Stimulated activated CD8-positive, alpha-beta memory T cell treated with anti-CD3 and anti-CD28 coated beads, Interleukin-12 subunit alpha, Interleukin-12 subunit beta, amount 100 ng/mL, for 24 hours (primary cell): ENCODE data around the gene PHLDA1.

Source experiments
- DNase-seq: peaks from one replicate; pipeline ENCODE4 v3.0.0-alpha.2; 2020; ENCODE audit errors: extremely low read depth

PHLDA1 gene

GRCh38 chr12:76031414-76032042 is at the start of gene PHLDA1:
TSS of gene PHLDA1 (minus strand) at chr12:76031776.
- peak; percentile 87 for DNase-seq

- no peak for DNase-seq
Observed at GRCh38 chr12:76080729-76081415, 49.3 kb upstream of the PHLDA1 start.

- DNase-seq = no peak
Observed at GRCh38 chr12:76080017-76080728, 48.6 kb upstream of the PHLDA1 start.

GRCh38 chr12:76078748-76079147 is 47.2 kb upstream of the PHLDA1 start:
- DNase-seq = no peak

DNA sequence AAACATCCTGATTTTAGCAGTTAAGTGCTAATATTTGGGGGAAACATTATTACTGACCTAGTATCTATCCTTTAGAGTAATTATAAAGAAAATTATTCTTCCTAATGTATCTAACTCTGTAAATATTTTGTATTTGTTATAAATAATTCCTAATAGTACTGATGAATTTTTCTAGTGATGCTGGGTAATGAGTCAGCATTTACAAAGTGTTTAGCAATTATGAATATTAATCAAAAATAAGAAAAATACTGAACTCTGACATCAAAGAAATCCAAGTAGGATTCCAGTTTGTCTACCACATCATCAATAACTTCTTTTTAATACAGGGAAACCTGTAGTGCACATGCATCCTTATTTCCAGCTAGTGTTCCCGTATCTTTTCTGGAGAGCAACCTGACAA is 43.9 kb upstream of the PHLDA1 start:
- DNase-seq = no peak

DNA sequence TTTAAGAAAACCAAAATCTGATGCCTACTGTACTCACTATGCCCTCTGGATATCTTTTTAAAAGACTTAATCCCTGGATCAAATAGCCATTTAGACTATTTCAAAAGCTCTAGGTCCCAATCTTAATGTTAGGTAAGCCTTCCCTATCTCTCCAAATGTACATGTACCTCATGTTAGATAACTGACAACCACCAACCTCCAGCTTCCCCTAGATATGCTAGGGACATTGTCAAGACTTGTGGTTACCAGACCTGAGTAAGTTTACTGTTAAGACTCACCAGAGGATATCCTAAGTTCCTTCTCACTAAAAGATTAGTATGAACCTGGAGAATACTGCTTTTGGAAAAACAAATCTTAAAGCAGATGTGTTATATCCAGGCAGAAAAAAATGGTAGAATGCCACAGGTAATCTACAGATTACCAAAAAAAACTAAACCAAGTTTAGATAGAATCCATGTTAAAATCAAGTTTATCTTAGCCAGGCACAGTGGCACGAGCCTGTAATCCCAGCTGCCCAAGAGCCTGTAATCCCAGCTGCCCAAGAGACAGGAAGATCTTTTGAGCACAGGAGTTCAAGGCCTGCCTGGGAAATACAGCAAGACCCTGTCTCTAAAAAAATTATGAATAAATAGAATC is 43.2 kb upstream of the PHLDA1 start:
- DNase-seq = no peak

GRCh38 chr12:76073561-76073960 is 42.0 kb upstream of the PHLDA1 start:
- DNase-seq = no peak

GRCh38 chr12:76072568-76072967 is 41.0 kb upstream of the PHLDA1 start:
- DNase-seq = no peak

- DNase-seq = no peak
Observed at GRCh38 chr12:76069339-76069738, 37.8 kb upstream of the PHLDA1 start.

DNA sequence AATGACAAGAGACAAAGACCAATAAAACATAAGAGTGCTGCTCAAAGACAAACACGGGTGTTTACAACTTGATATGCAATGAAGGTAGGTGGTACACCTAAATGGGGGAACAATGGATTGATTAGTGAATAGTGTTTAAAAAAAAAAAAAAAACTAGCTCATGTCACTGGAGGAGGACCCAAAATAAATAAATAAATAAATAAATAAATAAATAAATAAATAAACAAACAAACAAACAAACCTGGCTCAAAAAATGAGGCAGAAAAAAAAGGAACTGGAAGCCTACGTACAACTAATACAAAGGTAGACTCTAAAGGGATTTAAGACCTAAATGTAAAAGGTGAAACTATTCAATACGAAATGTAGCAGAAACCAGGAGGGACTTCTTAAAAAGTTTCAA is 34.3 kb upstream of the PHLDA1 start:
- no peak for DNase-seq

DNA sequence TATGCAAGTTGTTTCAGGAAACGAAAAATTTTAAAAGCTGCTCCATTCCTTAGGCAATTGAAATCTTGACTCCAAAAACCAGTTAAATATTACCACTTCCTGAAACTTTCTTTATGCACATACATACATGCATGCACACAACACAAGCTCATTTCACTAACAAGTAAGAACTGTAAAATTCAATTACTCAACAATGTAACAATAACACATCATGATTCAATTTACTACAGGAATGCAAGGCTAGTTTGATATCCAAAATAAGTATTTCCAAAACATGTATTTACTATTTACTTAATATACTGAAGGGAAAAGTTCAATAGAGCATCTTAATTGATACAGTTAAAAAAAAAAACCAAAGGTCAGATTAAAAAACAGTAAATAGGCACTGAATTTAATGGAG is 33.3 kb upstream of the PHLDA1 start:
- no peak for DNase-seq

DNA sequence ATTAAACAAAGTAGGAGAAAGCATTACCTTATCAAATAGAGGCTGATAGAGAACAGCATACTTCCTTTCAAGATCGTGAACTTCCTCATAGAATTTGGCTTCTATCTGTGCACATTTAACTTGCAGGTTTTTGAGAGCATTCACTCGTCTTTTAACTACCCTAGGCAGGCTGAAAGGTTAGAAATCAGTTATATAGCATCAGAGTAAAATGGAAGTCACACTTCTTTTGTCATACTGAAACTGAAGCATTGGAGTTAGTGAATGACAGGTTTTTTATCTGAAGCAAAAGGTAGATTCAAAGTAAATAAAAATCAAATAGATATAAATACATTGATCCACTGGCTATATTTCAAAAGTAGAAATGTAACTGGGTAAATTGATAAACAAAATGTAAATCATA is 28.5 kb upstream of the PHLDA1 start:
- no peak for DNase-seq

GRCh38 chr12:76057326-76057725 is 25.8 kb upstream of the PHLDA1 start:
- no peak for DNase-seq

- no peak for DNase-seq
Observed at GRCh38 chr12:76055393-76055792, 23.8 kb upstream of the PHLDA1 start.

GRCh38 chr12:76049575-76050251 is 18.1 kb upstream of the PHLDA1 start:
- DNase-seq = no peak

DNA sequence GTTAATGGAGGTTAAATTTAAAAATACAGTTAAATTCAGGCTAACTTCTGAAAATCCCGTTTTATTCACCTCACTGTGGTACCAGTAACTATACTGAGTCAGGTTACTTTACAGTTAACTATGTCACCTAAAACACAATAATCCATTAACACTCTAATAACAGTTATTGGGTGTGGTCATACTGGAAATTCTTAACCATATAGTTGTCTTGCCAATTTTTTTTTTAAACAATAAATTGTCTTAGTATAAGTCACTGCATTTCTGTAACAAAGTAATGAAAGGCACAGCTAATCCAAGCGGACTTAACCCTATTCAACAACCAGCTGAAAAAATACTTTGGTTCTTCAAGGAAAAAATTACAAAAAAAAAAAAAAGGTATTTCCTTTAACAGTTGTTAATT is 16.2 kb upstream of the PHLDA1 start:
- no peak for DNase-seq

DNA sequence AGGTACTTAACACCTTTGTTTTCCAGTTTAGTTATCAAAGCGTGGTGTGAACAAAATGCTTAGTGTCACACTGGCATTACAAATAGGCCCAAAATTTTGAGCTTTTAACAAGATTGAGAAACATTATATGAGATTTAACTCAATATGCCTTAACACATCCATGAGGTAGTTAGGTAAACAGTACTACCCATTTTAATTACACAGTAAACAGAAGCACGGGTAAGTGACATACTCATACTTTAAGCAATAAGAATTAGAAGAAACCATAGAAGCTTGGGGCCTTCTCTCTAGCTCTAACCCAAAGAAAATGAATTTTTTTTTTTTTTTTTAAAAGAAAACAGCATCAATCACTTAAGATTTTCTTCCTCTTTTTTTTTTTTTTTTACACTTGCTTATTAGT is 15.5 kb upstream of the PHLDA1 start:
- no peak for DNase-seq

DNA sequence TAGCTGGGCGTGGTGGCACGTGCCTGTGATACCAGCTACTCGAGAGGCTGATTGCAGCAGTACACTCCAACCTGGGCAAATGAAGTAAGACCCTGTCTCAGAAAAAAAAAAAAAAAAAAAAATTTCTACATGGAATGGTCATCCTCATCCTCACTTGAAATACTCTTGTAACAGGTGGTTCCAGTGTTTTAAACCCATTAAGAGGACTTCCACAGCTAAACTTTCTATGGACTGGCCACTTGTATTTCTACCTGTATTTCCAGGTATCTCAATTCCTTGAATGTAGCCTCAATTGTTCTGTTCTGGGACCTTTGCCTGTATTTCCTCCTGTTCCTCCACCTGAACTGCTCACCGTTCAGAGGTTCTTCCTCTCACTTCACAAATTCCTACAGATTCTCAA is 11.8 kb upstream of the PHLDA1 start:
- DNase-seq = no peak

- DNase-seq = no peak
Observed at GRCh38 chr12:76042147-76042546, 10.6 kb upstream of the PHLDA1 start.

DNA sequence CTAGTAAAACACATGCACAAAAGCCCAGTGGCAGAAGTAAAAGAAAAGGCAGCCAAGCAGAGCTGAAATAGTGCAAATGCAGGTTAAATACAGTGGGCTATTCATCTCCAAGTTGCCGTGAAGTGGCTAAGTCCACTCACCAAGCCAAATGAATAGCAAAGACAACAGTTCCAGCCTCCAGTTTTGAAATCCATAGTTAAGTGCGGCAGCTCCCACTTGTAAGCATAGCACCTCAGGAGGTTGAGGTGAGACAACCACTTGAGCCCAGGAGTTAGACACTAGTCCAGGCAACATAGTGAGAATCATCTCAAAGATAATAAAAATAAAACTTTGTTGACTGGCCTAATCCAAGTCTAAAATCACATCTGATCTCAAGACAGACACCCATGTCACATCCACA is 9.8 kb upstream of the PHLDA1 start:
- DNase-seq = no peak

DNA sequence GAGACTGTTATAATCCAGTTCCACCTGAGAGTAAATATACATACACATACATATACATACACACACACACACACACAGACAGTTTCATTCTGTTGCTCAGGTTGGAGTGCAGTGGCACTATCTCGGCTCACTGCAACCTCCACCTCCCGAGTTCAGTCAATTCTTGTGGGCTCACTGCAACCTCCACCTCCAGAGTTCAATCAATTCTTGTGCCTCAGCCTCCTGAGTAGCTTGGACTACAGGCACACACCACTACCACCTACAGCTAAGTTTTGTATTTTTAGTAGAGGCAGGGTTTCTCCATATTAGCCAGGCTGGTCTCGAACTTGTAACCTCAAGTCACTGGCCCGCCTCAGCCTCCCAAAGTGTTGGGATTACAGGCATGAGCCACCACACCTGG is 8.9 kb upstream of the PHLDA1 start:
- no peak for DNase-seq

- no peak for DNase-seq
Observed at GRCh38 chr12:76038176-76038575, 6.6 kb upstream of the PHLDA1 start.
